NT2/D1 (cell line): Measurements from ENCODE around the gene PYROXD2.

ENCODE experiments used
- YY1 ChIP-seq: IDR thresholded peaks from 2 replicates; pipeline ENCODE4 v1.6.1; 2011; ENCODE audit not compliant: insufficient read length, insufficient read depth
- ZNF274 ChIP-seq: IDR thresholded peaks from 2 replicates; pipeline ENCODE4 v1.6.1; 2011; ENCODE audit warnings: mild to moderate bottlenecking, low read depth, low read length

- TF ChIP-seq YY1 (no peak), ZNF274 (no peak)
Measured at GRCh38 chr10:98383869-98384268, 31.1 kb downstream of the PYROXD2 start.
